Memory B cell (primary cell): ENCODE data around the gene SYDE2.
"Not testable (repeated sequence)": the region's sequence is repeated elsewhere in the genome, so short reads cannot be mapped to it uniquely, and the experiment has no call there.

ENCODE experiments used
- ATAC-seq: fragments of 150-1000 bp; cut with Tn5 transposase; 2 replicates; pipeline ENCODE4 v1.10.0; 2021; ENCODE audit warnings: low read depth, mild to moderate bottlenecking, moderate library complexity
- DNase-seq, 2 donors: peaks; one replicate each; pipeline ENCODE4 v3.0.0; 2022; ENCODE audit warnings: low spot score in 2 of 2
- H3K27ac Mint-ChIP-seq: one replicate; pipeline ENCODE4 v1.8.0; 2022; ENCODE audit warnings: mild to moderate bottlenecking, moderate library complexity, mixed read lengths
- H3K27me3 Mint-ChIP-seq: one replicate; pipeline ENCODE4 v1.8.0; 2022; ENCODE audit warnings: mixed read lengths
- H3K36me3 Mint-ChIP-seq: one replicate; pipeline ENCODE4 v1.8.0; 2022; ENCODE audit warnings: mild to moderate bottlenecking, mixed read lengths
- H3K4me1 Mint-ChIP-seq: one replicate; pipeline ENCODE4 v1.8.0; 2022; ENCODE audit warnings: mixed read lengths
- H3K4me3 Mint-ChIP-seq: one replicate; pipeline ENCODE4 v1.8.0; 2022; ENCODE audit warnings: mild to moderate bottlenecking, moderate library complexity, mixed read lengths
- H3K9me3 Mint-ChIP-seq: one replicate; pipeline ENCODE4 v1.8.0; 2022; ENCODE audit warnings: mixed read lengths

SYDE2 gene

GRCh38 chr1:85199667-85200462 lies 951 bp downstream of the SYDE2 start:
- Mint-ChIP-seq H3K27me3 (peaks cover 2% of the 10 kb centered on the region), H3K4me3 (peak overlapping the region; percentile 75), H3K9me3 (no peaks in the 10 kb centered on the region), H3K27ac (no peak overlapping the region), H3K4me1 (peaks cover 6% of the 10 kb centered on the region), H3K36me3 (no peaks in the 10 kb centered on the region)
- DNase-seq (peak; percentile 6 to 12), ATAC-seq (no peak)

- no peaks in the 10 kb centered on the region for H3K27me3 Mint-ChIP-seq
- no peak overlapping the region for H3K4me3 Mint-ChIP-seq
- DNase-seq: no peak
- H3K36me3 Mint-ChIP-seq: no peaks in the 10 kb centered on the region
- H3K9me3 Mint-ChIP-seq: no peaks in the 10 kb centered on the region
- peaks cover 6% of the 10 kb centered on the region for H3K4me1 Mint-ChIP-seq
- no peak for ATAC-seq
- no peak overlapping the region for H3K27ac Mint-ChIP-seq
Measured at GRCh38 chr1:85198864-85199263, 2.0 kb downstream of the SYDE2 start.

GRCh38 chr1:85196358-85196757 lies 4.5 kb downstream of the SYDE2 start:
- Mint-ChIP-seq H3K27ac (no peak overlapping the region), H3K27me3 (no peaks in the 10 kb centered on the region), H3K4me1 (peaks cover 2% of the 10 kb centered on the region), H3K36me3 (no peaks in the 10 kb centered on the region), H3K9me3 (no peaks in the 10 kb centered on the region), H3K4me3 (no peak overlapping the region)
- ATAC-seq: no peak
- no peak for DNase-seq

GRCh38 chr1:85195703-85196102 lies 5.1 kb downstream of the SYDE2 start:
- H3K4me1 Mint-ChIP-seq: peaks cover 2% of the 10 kb centered on the region
- H3K27me3 Mint-ChIP-seq: no peaks in the 10 kb centered on the region
- no peak for ATAC-seq
- no peak for DNase-seq
- no peaks in the 10 kb centered on the region for H3K9me3 Mint-ChIP-seq
- H3K4me3 Mint-ChIP-seq: no peak overlapping the region
- H3K36me3 Mint-ChIP-seq: no peaks in the 10 kb centered on the region
- no peak overlapping the region for H3K27ac Mint-ChIP-seq

- H3K4me1 Mint-ChIP-seq, H3K36me3 Mint-ChIP-seq, H3K4me3 Mint-ChIP-seq, H3K9me3 Mint-ChIP-seq, ATAC-seq, H3K27ac Mint-ChIP-seq, H3K27me3 Mint-ChIP-seq, DNase-seq: not testable (repeated sequence)
Measured at GRCh38 chr1:85192129-85192528, 8.7 kb downstream of the SYDE2 start.

- H3K27ac Mint-ChIP-seq: no peak overlapping the region
- H3K4me1 Mint-ChIP-seq: no peaks in the 10 kb centered on the region
- peaks cover 2% of the 10 kb centered on the region for H3K27me3 Mint-ChIP-seq
- H3K4me3 Mint-ChIP-seq: no peak overlapping the region
- peaks cover 1% of the 10 kb centered on the region for H3K9me3 Mint-ChIP-seq
- no peak for ATAC-seq
- peaks cover 2% of the 10 kb centered on the region for H3K36me3 Mint-ChIP-seq
- DNase-seq: no peak
Measured at GRCh38 chr1:85189120-85189519, 11.7 kb downstream of the SYDE2 start.

- no peak overlapping the region for H3K4me3 Mint-ChIP-seq
- ATAC-seq: no peak
- peaks cover 1% of the 10 kb centered on the region for H3K9me3 Mint-ChIP-seq
Measured at GRCh38 chr1:85188530-85188929, 12.3 kb downstream of the SYDE2 start.

GRCh38 chr1:85187021-85187420 lies 13.8 kb downstream of the SYDE2 start:
- H3K4me1 Mint-ChIP-seq, H3K4me3 Mint-ChIP-seq, H3K9me3 Mint-ChIP-seq, H3K27ac Mint-ChIP-seq, H3K27me3 Mint-ChIP-seq, DNase-seq, ATAC-seq, H3K36me3 Mint-ChIP-seq: not testable (repeated sequence)

More at GRCh38 chr1:85188530-85188929, 12.3 kb downstream of the SYDE2 start:
- H3K27ac Mint-ChIP-seq: no peak overlapping the region
- H3K36me3 Mint-ChIP-seq: peaks cover 2% of the 10 kb centered on the region
- H3K27me3 Mint-ChIP-seq: peaks cover 2% of the 10 kb centered on the region
- DNase-seq: no peak
- no peaks in the 10 kb centered on the region for H3K4me1 Mint-ChIP-seq

GRCh38 chr1:85184245-85184644 lies 16.6 kb downstream of the SYDE2 start:
- DNase-seq (no peak), ATAC-seq (no peak)
- Mint-ChIP-seq H3K4me3 (no peak overlapping the region), H3K36me3 (peaks cover 3% of the 10 kb centered on the region), H3K27me3 (peaks cover 2% of the 10 kb centered on the region), H3K9me3 (peaks cover 1% of the 10 kb centered on the region), H3K27ac (no peak overlapping the region), H3K4me1 (peaks cover 3% of the 10 kb centered on the region)

GRCh38 chr1:85182700-85183099 lies 18.1 kb downstream of the SYDE2 start:
- Mint-ChIP-seq H3K27me3 (no peaks in the 10 kb centered on the region), H3K4me1 (peaks cover 3% of the 10 kb centered on the region), H3K4me3 (no peak overlapping the region), H3K27ac (no peak overlapping the region), H3K36me3 (peaks cover 1% of the 10 kb centered on the region), H3K9me3 (no peaks in the 10 kb centered on the region)
- ATAC-seq (no peak), DNase-seq (no peak)

GRCh38 chr1:85180869-85181268 lies 19.9 kb downstream of the SYDE2 start:
- ATAC-seq: no peak
- Mint-ChIP-seq H3K4me3 (no peak overlapping the region), H3K4me1 (peaks cover 5% of the 10 kb centered on the region), H3K36me3 (peaks cover 3% of the 10 kb centered on the region), H3K27ac (no peak overlapping the region), H3K27me3 (no peaks in the 10 kb centered on the region), H3K9me3 (no peaks in the 10 kb centered on the region)
- DNase-seq: no peak

- no peaks in the 10 kb centered on the region for H3K27me3 Mint-ChIP-seq
- peaks cover 5% of the 10 kb centered on the region for H3K4me1 Mint-ChIP-seq
- peaks cover 3% of the 10 kb centered on the region for H3K36me3 Mint-ChIP-seq
- DNase-seq: no peak
- ATAC-seq: peak; percentile 46
- no peaks in the 10 kb centered on the region for H3K9me3 Mint-ChIP-seq
- H3K27ac Mint-ChIP-seq: no peak overlapping the region
- no peak overlapping the region for H3K4me3 Mint-ChIP-seq
Measured at GRCh38 chr1:85179522-85179921, 21.3 kb downstream of the SYDE2 start.

GRCh38 chr1:85178396-85178795 lies 22.4 kb downstream of the SYDE2 start:
- H3K27me3 Mint-ChIP-seq: no peaks in the 10 kb centered on the region
- peaks cover 3% of the 10 kb centered on the region for H3K36me3 Mint-ChIP-seq
- peaks cover 5% of the 10 kb centered on the region for H3K4me1 Mint-ChIP-seq
- H3K9me3 Mint-ChIP-seq: no peaks in the 10 kb centered on the region
- H3K27ac Mint-ChIP-seq: no peak overlapping the region
- no peak for ATAC-seq
- DNase-seq: no peak
- H3K4me3 Mint-ChIP-seq: no peak overlapping the region

- no peak overlapping the region for H3K27ac Mint-ChIP-seq
- no peak for ATAC-seq
- peaks cover 4% of the 10 kb centered on the region for H3K4me1 Mint-ChIP-seq
- peaks cover 3% of the 10 kb centered on the region for H3K27me3 Mint-ChIP-seq
- H3K4me3 Mint-ChIP-seq: no peak overlapping the region
- no peaks in the 10 kb centered on the region for H3K9me3 Mint-ChIP-seq
- DNase-seq: no peak
- H3K36me3 Mint-ChIP-seq: peaks cover 2% of the 10 kb centered on the region
Measured at GRCh38 chr1:85174503-85174902, 26.3 kb downstream of the SYDE2 start.
